ENCODE data around the gene NBEA.

DNA sequence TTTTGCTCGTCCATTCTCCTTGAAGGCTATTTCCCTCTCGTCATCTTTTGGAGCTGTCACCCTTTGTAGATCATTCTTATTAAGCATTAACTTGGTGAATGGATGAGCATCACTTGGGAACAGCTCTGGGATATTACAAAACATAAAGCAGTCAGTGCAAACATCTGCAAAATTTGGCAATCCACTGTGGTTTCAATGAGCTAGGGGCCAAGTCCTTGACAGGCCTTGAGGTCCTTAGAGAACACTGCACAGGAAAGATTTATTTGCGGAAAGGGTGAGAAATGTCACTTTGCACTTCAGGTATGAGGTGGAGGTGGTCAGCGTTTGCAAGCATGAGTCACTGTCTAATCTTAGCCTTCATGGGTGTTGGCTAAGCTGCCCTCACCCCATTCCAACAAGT, 774.1 kb downstream of the NBEA start:
- TF ChIP-seq, protein P1, sequence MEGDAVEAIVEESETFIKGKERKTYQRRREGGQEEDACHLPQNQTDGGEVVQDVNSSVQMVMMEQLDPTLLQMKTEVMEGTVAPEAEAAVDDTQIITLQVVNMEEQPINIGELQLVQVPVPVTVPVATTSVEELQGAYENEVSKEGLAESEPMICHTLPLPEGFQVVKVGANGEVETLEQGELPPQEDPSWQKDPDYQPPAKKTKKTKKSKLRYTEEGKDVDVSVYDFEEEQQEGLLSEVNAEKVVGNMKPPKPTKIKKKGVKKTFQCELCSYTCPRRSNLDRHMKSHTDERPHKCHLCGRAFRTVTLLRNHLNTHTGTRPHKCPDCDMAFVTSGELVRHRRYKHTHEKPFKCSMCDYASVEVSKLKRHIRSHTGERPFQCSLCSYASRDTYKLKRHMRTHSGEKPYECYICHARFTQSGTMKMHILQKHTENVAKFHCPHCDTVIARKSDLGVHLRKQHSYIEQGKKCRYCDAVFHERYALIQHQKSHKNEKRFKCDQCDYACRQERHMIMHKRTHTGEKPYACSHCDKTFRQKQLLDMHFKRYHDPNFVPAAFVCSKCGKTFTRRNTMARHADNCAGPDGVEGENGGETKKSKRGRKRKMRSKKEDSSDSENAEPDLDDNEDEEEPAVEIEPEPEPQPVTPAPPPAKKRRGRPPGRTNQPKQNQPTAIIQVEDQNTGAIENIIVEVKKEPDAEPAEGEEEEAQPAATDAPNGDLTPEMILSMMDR (IDR thresholded peaks at IDR 0.05 in 2 of 3, conservative IDR thresholded peaks at IDR 0.05 in 1 of 3; ENCODE audit: borderline replicate concordance in 1 of 3, insufficient read depth in 1 of 3, low read depth in 2 of 3, low read length in 2 of 3), result no peak
- TF ChIP-seq POLR2A (IDR thresholded peaks at IDR 0.05; ENCODE audit: borderline replicate concordance, extremely low read depth, insufficient read depth, insufficient read length) (no peak), CEBPB (IDR thresholded peaks at IDR 0.05; ENCODE audit: low read depth) (no peak), ELF1 (IDR thresholded peaks at IDR 0.05; ENCODE audit: borderline replicate concordance, low read depth) (no peak), EZH2phosphoT487 (IDR thresholded peaks at IDR 0.05; ENCODE audit: borderline replicate concordance) (no peak), YY1 (IDR thresholded peaks at IDR 0.05; ENCODE audit: extremely low read depth, insufficient replicate concordance, low read depth, low read length) (no peak), FOSL1 (IDR thresholded peaks at IDR 0.05; ENCODE audit: low read depth) (no peak), RAD21 (IDR thresholded peaks at IDR 0.05; ENCODE audit: low read depth) (no peak)
